Prostate gland (tissue), 2 donors: ENCODE data around the gene ACTL7B. TPM values are rescaled to one million over a fixed set of nuclear protein-coding genes. Genes with fewer than 3 reads are reported as not detected.

Source experiments
- DNase-seq: peaks from one replicate; pipeline ENCODE4 v3.0.0-alpha.2; 2019; ENCODE audit warnings: low spot score
- H3K27ac ChIP-seq, 2 donors: fragments of 200-600 bp; sonication (generic); 2 replicates each; pipeline ENCODE4 v1.5.1; 2017 to 2019
- H3K27me3 ChIP-seq: fragments of 200-600 bp; sonication (generic); replicated peaks from 2 replicates; pipeline ENCODE4 v1.5.1; 2019; ENCODE audit not compliant: insufficient read depth
- H3K36me3 ChIP-seq, 2 donors: fragments of 200-600 bp; sonication (generic); 1 replicate in 1 of 2; 2 replicates in 1 of 2; pipeline versions ENCODE4 v1.5.1 to v1.8.1; 2017 to 2019
- H3K4me1 ChIP-seq: fragments of 200-600 bp; sonication (generic); replicated peaks from 2 replicates; pipeline ENCODE4 v1.5.1; 2019
- H3K4me3 ChIP-seq, 2 donors: fragments of 200-600 bp; sonication (generic); 2 replicates each; pipeline ENCODE4 v1.5.1; 2017 to 2019
- H3K9me3 ChIP-seq: fragments of 200-600 bp; sonication (generic); 2 replicates; pipeline ENCODE4 v1.5.1; 2017
- POLR2A ChIP-seq: fragments of 450-650 bp; IDR thresholded peaks from one replicate; pipeline ENCODE4 v1.6.1; 2016; ENCODE audit warnings: antibody characterized with exemption, mild to moderate bottlenecking
- POLR2AphosphoS5 ChIP-seq: sonication (generic); formaldehyde crosslinking; IDR thresholded peaks from one replicate; pipeline ENCODE4 v1.6.1; 2017; ENCODE audit warnings: antibody characterized with exemption
- WGBS: methylation state at CpG from one replicate; pipeline ENCODE4 v1.1.5; 2018; 5-methylcytosine and 5-hydroxymethylcytosine counted together
- intact Hi-C: fragments of 100-400 bp; cut with DNase I; formaldehyde crosslinking; loops from one replicate; pipeline ENCODE4 v1.14.2; 2022
- total RNA-seq, 2 donors: library from RNA; depleted of rRNA; stranded (reverse); fragments of >200 nt; gene quantifications; one replicate each; pipeline ENCODE4 v1.1.0, GENCODE V29; 2016
- TF ChIP-seq, protein P1 (sequence below), 4 experiments: fragments of 200-600 bp in 2 of 4; fragments of 450-650 bp in 2 of 4; sonication (generic) in 2 of 4; IDR thresholded peaks; 1 replicate in 3 of 4; 2 replicates in 1 of 4; pipeline ENCODE4 v1.5.1; 2016 to 2019; ENCODE audit warnings: antibody characterized with exemption in 4 of 4, mild to moderate bottlenecking in 2 of 4, moderate library complexity in 2 of 4

ACTL7B gene
- total RNA-seq, 2 donors from 2014 or later: 11.1 TPM; not detected in 1

DNA sequence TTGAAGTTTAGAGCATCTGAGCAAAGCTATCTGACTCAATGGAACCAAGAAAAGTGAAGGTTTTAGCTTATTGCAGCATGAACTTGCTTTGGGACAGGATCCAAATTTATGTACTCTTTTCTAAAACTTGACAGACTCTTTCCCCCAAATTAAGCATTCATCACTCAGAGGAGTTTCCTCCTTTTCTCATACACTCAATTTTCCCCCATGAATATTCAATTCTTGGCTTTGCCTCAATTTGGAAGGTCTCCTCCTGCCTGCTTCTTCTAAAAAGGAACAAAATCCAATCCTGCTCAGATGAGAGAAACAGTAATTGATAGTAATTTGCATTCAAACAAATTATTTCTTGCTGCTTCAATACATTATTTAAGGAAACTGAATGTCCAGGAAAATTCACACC lies 11.3 kb upstream of the ACTL7B start:
- Histone ChIP-seq H3K27me3 (no peaks in the 10 kb centered on the region), H3K36me3 (no peaks in the 10 kb centered on the region), H3K9me3 (no peaks in the 10 kb centered on the region), H3K27ac (no peak overlapping the region), H3K4me3 (no peak overlapping the region), H3K4me1 (no peaks in the 10 kb centered on the region)
- intact Hi-C loops: no loop called here
- no peak for DNase-seq
- TF ChIP-seq, protein P1, sequence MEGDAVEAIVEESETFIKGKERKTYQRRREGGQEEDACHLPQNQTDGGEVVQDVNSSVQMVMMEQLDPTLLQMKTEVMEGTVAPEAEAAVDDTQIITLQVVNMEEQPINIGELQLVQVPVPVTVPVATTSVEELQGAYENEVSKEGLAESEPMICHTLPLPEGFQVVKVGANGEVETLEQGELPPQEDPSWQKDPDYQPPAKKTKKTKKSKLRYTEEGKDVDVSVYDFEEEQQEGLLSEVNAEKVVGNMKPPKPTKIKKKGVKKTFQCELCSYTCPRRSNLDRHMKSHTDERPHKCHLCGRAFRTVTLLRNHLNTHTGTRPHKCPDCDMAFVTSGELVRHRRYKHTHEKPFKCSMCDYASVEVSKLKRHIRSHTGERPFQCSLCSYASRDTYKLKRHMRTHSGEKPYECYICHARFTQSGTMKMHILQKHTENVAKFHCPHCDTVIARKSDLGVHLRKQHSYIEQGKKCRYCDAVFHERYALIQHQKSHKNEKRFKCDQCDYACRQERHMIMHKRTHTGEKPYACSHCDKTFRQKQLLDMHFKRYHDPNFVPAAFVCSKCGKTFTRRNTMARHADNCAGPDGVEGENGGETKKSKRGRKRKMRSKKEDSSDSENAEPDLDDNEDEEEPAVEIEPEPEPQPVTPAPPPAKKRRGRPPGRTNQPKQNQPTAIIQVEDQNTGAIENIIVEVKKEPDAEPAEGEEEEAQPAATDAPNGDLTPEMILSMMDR (IDR thresholded peaks at IDR 0.05): no peak
- TF ChIP-seq POLR2A: no peak
- TF ChIP-seq POLR2AphosphoS5: no peak

DNA sequence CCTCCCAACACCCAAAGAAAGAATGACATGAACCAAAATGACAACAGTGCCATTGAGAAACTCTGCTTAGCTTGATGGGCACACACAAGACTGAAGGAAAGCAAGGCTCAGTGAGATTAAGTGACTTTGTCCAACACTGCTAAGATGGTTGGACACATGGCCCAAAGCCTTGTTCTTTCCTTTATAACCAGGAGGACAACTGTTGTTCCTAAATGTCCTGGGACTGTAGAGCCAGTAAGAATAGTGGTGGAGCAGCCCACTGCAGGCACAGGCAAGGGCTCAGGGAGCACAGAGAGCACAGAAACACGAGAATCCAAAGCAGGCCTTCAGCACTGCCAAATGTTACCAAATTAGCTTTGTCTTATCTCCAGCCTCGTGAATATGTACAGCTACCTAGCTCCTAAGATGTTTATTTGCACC lies 10.2 kb upstream of the ACTL7B start:
- Histone ChIP-seq H3K27ac (no peak overlapping the region), H3K36me3 (no peaks in the 10 kb centered on the region), H3K4me3 (no peak overlapping the region), H3K9me3 (no peaks in the 10 kb centered on the region), H3K27me3 (no peaks in the 10 kb centered on the region), H3K4me1 (no peaks in the 10 kb centered on the region)
- 77% methylated on average over 2 of the region's 2 CpGs for WGBS
- TF ChIP-seq POLR2A: no peak
- TF ChIP-seq, protein P1 (IDR thresholded peaks at IDR 0.05): no peak
- no peak for TF ChIP-seq POLR2AphosphoS5
- intact Hi-C loops: no loop called here
- no peak for DNase-seq

DNA sequence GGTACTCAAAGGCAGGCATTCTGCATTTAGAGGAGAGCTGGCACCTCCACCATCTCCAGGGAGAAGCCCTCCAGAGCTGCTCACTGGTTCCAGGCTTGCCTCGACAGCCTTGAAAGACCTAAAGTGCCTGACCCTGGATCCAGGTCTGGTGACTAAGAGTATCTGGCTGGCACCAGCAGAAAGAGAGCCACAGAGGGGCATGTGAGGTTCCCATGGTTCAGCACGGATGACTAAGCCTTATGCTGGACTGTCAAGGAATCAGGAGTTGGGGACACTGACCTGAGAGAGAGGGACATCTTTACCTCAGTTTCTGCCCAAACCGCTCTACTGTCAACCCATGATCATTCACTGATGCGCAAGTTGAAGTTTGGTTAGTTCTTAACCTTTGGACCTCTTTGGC lies 9.3 kb upstream of the ACTL7B start:
- TF ChIP-seq POLR2AphosphoS5 (no peak), POLR2A (no peak)
- TF ChIP-seq, protein P1 (IDR thresholded peaks at IDR 0.05): no peak
- no peak overlapping the region for H3K27ac ChIP-seq
- WGBS: 87% methylated on average over 4 of the region's 4 CpGs
- H3K9me3 ChIP-seq: no peaks in the 10 kb centered on the region
- H3K4me1 ChIP-seq: no peaks in the 10 kb centered on the region
- H3K27me3 ChIP-seq: no peaks in the 10 kb centered on the region
- intact Hi-C loops: no loop called here
- no peak overlapping the region for H3K4me3 ChIP-seq
- H3K36me3 ChIP-seq: no peaks in the 10 kb centered on the region
- no peak for DNase-seq

DNA sequence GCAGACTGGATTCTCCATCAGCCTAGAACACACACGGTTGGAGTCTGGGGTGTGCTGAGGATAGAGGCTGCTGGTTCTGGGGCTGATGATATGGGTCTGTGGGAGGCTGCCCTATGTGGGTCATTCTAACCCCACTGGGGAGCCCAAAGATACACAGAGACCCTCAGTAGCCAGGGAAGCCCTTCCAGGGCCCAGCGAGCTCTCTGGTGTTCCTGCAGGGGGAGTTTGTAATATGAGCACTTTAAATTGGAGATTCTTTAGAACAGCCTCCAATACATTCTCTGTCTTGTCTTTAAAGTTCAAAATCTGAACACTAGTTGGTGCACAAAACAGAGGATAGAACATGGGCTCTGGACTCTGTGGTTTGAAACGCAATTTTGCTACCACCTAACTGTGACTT lies 8.7 kb upstream of the ACTL7B start:
- H3K4me3 ChIP-seq: no peak overlapping the region
- H3K27ac ChIP-seq: no peak overlapping the region
- no peaks in the 10 kb centered on the region for H3K36me3 ChIP-seq
- 73% methylated on average over 3 of the region's 3 CpGs for WGBS
- intact Hi-C loops: no loop called here
- no peaks in the 10 kb centered on the region for H3K4me1 ChIP-seq
- H3K27me3 ChIP-seq: no peaks in the 10 kb centered on the region
- DNase-seq: no peak
- no peaks in the 10 kb centered on the region for H3K9me3 ChIP-seq
- TF ChIP-seq POLR2A (no peak), POLR2AphosphoS5 (no peak)
- TF ChIP-seq, protein P1 (IDR thresholded peaks at IDR 0.05): no peak

DNA sequence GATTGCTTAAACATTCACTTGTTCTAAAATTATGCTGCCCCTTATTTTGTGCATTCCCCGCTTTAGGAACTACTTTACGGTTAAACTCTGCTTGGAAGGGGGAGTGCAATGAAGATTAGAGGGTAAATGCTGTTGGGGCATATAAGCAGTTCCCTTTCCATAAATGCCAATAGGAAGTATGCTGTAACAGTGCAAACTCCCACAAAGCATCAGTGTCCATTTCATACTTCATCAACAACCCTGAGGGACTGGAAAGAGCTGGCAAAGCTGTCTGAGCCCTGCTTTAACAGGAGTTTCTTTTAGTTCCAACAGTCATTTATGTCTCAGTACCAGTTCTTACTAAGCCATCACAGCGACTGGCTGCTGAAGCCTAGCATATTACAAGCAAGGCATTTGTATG lies 8.1 kb upstream of the ACTL7B start:
- Histone ChIP-seq H3K4me1 (no peaks in the 10 kb centered on the region), H3K27me3 (no peaks in the 10 kb centered on the region), H3K4me3 (no peak overlapping the region), H3K27ac (no peak overlapping the region), H3K36me3 (no peaks in the 10 kb centered on the region), H3K9me3 (no peaks in the 10 kb centered on the region)
- TF ChIP-seq, protein P1 (IDR thresholded peaks at IDR 0.05): no peak
- 93% methylated on average over 3 of the region's 3 CpGs for WGBS
- intact Hi-C loops: no loop called here
- no peak for DNase-seq
